Gastrocnemius medialis (tissue), 4 donors: ENCODE results near the gene LDLRAD3. TPM values are rescaled to one million over a fixed set of nuclear protein-coding genes. Genes with fewer than 3 reads are reported as not detected.

Experiments
- ATAC-seq, 2 donors: fragments of 150-250 bp; one replicate each; pipeline ENCODE4 v1.9.1; 2016
- DNase-seq, 2 donors: peaks; one replicate each; pipeline ENCODE4 v3.0.0-alpha.2; 2019
- H3K27ac ChIP-seq, 4 donors: fragments of 200-600 bp; sonication (generic); 1 replicate in 1 of 4; 2 replicates in 3 of 4; pipeline ENCODE4 v1.5.1; 2016 to 2018; ENCODE audit warnings: mild to moderate bottlenecking in 2 of 4, moderate library complexity in 1 of 4
- H3K27me3 ChIP-seq, 3 donors: fragments of 200-600 bp; sonication (generic) in 2 of 3; 1 replicate in 1 of 3; 2 replicates in 2 of 3; pipeline versions ENCODE4 v1.5.1 to v1.6.0; 2016 to 2019; ENCODE audit warnings: mild to moderate bottlenecking in 1 of 3, moderate library complexity in 1 of 3
- H3K36me3 ChIP-seq, 2 donors: fragments of 200-600 bp; sonication (generic) in 1 of 2; one replicate each; pipeline ENCODE4 v1.5.1; 2017 to 2018
- H3K4me1 ChIP-seq, 2 donors: fragments of 200-600 bp; sonication (generic) in 1 of 2; one replicate each; pipeline ENCODE4 v1.5.1; 2016 to 2017; ENCODE audit warnings: mild to moderate bottlenecking in 2 of 2
- H3K4me3 ChIP-seq, 4 donors: fragments of 200-600 bp; sonication (generic) in 3 of 4; 1 replicate in 1 of 4; 2 replicates in 3 of 4; pipeline ENCODE4 v1.5.1; 2016 to 2019; ENCODE audit warnings: mild to moderate bottlenecking in 2 of 4
- H3K9me3 ChIP-seq, 3 donors: fragments of 200-600 bp; sonication (generic) in 2 of 3; 1 replicate in 1 of 3; 2 replicates in 2 of 3; pipeline ENCODE4 v1.5.1; 2016 to 2019
- CTCF ChIP-seq, 5 experiments: fragments of 450-650 bp in 3 of 5; fragments of 200-600 bp in 2 of 5; sonication (generic) in 2 of 5; IDR thresholded peaks in 4 of 5; conservative IDR thresholded peaks in 1 of 5; 1 replicate in 4 of 5; 2 replicates in 1 of 5; pipeline ENCODE4 v1.5.1; 2016 to 2019; ENCODE audit warnings: antibody characterized with exemption in 5 of 5, mild to moderate bottlenecking in 3 of 5, moderate library complexity in 3 of 5
- POLR2A ChIP-seq, 2 donors: fragments of 450-650 bp; IDR thresholded peaks; one replicate each; pipeline ENCODE4 v1.6.1; 2017; ENCODE audit warnings: antibody characterized with exemption in 2 of 2, mild to moderate bottlenecking in 2 of 2, moderate library complexity in 2 of 2
- in situ Hi-C, 4 donors: fragments of 200-750 bp; cut with MboI; loops; one replicate each; pipeline versions ENCODE4 v1.15.0 to v1.8.0; 2017; ENCODE audit warnings: low sequenced_read_pairs in 4 of 4
- intact Hi-C: fragments of 100-400 bp; cut with DNase I; formaldehyde crosslinking; loops from one replicate; pipeline ENCODE4 v1.15.1; 2023; ENCODE audit warnings: low total_unique reads
- total RNA-seq, 4 donors: library from RNA; depleted of rRNA; stranded (reverse); fragments of >200 nt; gene quantifications; one replicate each; pipeline versions ENCODE4 v1.1.0 to v1.2.3, GENCODE V29; 2016

LDLRAD3 gene
- total RNA-seq, 4 donors from 2014 or later = 6.1 to 12.8 (median 11.8) TPM

DNA sequence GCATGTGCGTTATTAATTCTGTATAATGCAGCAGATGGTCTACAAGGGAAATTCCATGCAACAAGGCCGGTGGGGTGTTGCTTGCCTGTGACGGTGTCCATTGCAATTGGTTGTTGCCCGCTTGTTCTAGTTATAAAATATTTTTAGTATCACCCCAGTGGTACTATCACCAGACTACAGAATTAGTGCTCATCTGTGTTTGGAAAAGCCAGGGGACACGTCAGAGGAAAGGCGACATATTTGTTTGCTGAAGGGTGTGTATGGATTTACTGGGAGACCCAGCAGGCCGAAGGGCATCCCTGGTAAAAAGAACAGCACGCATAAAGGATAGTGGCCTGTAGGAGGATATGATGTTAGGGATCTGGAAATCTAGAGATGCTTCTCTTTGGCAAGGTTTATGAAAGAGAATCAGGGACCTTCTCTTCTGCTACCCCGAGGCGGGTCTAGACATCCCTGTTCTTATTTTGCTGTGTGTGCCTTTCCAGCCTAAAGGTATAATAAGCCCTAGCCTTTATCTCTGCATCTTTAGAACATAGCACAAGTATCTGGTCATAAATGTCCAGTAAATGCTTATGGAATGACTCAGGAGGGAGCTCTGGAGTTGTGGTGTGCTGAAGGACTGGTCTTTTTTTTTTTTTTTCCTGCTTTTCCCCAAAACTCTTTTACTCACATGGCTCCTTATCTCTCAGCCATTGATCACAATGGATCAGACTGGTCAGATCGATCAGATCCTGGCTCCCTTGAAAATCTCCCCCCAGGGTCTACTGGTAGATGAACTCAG lies 90.9 kb downstream of the LDLRAD3 start:
- H3K4me1 ChIP-seq = peaks cover 3 to 8% of the 10 kb centered on the region in 2 donors
- no peaks in the 10 kb centered on the region for H3K9me3 ChIP-seq
- H3K27me3 ChIP-seq = no peaks in the 10 kb centered on the region
- intact Hi-C loops (no loop called here), in situ Hi-C loops (loop anchor here in 3 of 4 donors (10.0 to 25.0 kb wide), 2 partner anchors 228 to 420 kb away; partner anchors contain the start of gene FJX1 (in 1 of the 3))
- no peak overlapping the region for H3K27ac ChIP-seq
- ATAC-seq = no peak
- H3K36me3 ChIP-seq = no peaks in the 10 kb centered on the region
- DNase-seq = no peak
- TF ChIP-seq CTCF (IDR thresholded peaks at IDR 0.05 in 4 of 5, conservative IDR thresholded peaks at IDR 0.05 in 1 of 5) (no peak), POLR2A (IDR thresholded peaks at IDR 0.05) (no peak)
- H3K4me3 ChIP-seq = no peak overlapping the region

- no peak overlapping the region for H3K27ac ChIP-seq
- no peaks in the 10 kb centered on the region for H3K9me3 ChIP-seq
- TF ChIP-seq CTCF (IDR thresholded peaks at IDR 0.05 in 4 of 5, conservative IDR thresholded peaks at IDR 0.05 in 1 of 5) (no peak), POLR2A (IDR thresholded peaks at IDR 0.05) (no peak)
- no peaks in the 10 kb centered on the region for H3K27me3 ChIP-seq
- H3K36me3 ChIP-seq = no peaks in the 10 kb centered on the region
- no peak for ATAC-seq
- DNase-seq = no peak
- no peak overlapping the region for H3K4me3 ChIP-seq
- peaks cover 0 to 8% of the 10 kb centered on the region in 2 donors for H3K4me1 ChIP-seq
- in situ Hi-C loops (loop anchor here in 3 of 4 donors (10.0 to 25.0 kb wide), 2 partner anchors 227 to 421 kb away; partner anchors contain the start of gene FJX1 (in 1 of the 3)), intact Hi-C loops (no loop called here)
Measured at GRCh38 chr11:36035454-36035853, 91.6 kb downstream of the LDLRAD3 start.

GRCh38 chr11:36035999-36036398 lies 92.1 kb downstream of the LDLRAD3 start:
- intact Hi-C loops = no loop called here
- no peak overlapping the region for H3K4me3 ChIP-seq
- peaks cover 3 to 8% of the 10 kb centered on the region in 2 donors for H3K4me1 ChIP-seq
- in situ Hi-C loops = loop anchor here in 3 of 4 donors (10.0 to 25.0 kb wide), 2 partner anchors 226 to 421 kb away; partner anchors contain the start of gene FJX1 (in 1 of the 3)
- no peak overlapping the region for H3K27ac ChIP-seq
- no peaks in the 10 kb centered on the region for H3K36me3 ChIP-seq
- no peak for ATAC-seq
- H3K27me3 ChIP-seq = no peaks in the 10 kb centered on the region
- no peak for TF ChIP-seq CTCF (IDR thresholded peaks at IDR 0.05 in 4 of 5, conservative IDR thresholded peaks at IDR 0.05 in 1 of 5)
- no peak for TF ChIP-seq POLR2A (IDR thresholded peaks at IDR 0.05)
- H3K9me3 ChIP-seq = no peaks in the 10 kb centered on the region
- DNase-seq = no peak

DNA sequence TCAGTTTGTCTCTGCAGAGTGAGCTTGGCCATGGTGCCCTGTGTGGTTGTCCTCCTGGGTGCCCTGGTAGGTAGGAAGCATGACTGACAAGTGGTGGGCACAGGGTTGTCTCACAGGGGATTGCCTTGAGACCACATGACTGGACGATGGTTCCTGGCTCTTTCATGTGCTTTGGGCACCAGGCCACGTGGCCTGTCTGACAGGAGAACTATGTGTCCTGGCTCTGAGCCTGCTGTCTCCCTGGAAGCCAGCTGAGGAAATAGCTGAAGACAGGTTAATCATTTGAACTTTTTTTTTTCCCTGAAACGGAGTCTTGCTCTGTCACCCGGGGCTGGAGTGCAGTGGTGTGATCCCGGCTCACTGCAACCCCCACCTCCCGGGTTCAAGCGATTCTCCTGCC lies 93.2 kb downstream of the LDLRAD3 start:
- Histone ChIP-seq H3K4me1 (peaks cover 3 to 8% of the 10 kb centered on the region in 2 donors), H3K36me3 (no peaks in the 10 kb centered on the region), H3K4me3 (no peak overlapping the region), H3K9me3 (no peaks in the 10 kb centered on the region), H3K27me3 (no peaks in the 10 kb centered on the region), H3K27ac (no peak overlapping the region)
- DNase-seq = peak in 1 of 2 donors; percentile 23
- ATAC-seq = no peak
- TF ChIP-seq CTCF (IDR thresholded peaks at IDR 0.05 in 4 of 5, conservative IDR thresholded peaks at IDR 0.05 in 1 of 5) (no peak), POLR2A (IDR thresholded peaks at IDR 0.05) (no peak)
- in situ Hi-C loops = loop anchor here in 3 of 4 donors (10.0 to 25.0 kb wide), 2 partner anchors 225 to 422 kb away; partner anchors contain the start of gene FJX1 (in 1 of the 3)
- intact Hi-C loops = no loop called here
